SK-N-MC (cell line): Measurements from ENCODE around the gene PAPPA2.

ENCODE experiments used
- EZH2 ChIP-seq: fragments of 200-600 bp; sonication (generic); IDR thresholded peaks from one replicate; pipeline ENCODE4 v1.6.1; 2017; ENCODE audit warnings: antibody characterized with exemption
- FOXP2 ChIP-seq: optimal IDR thresholded peaks from 2 replicates; pipeline ENCODE3; 2011; ENCODE audit warnings: mild to moderate bottlenecking, moderate library complexity; ENCODE audit not compliant: insufficient read depth; ENCODE audit errors: extremely low read length, control extremely low read depth
- POLR2AphosphoS5 ChIP-seq: IDR thresholded peaks from 2 replicates; pipeline ENCODE4 v1.6.1; 2012; ENCODE audit warnings: mild to moderate bottlenecking, low read depth, low read length, borderline replicate concordance

DNA sequence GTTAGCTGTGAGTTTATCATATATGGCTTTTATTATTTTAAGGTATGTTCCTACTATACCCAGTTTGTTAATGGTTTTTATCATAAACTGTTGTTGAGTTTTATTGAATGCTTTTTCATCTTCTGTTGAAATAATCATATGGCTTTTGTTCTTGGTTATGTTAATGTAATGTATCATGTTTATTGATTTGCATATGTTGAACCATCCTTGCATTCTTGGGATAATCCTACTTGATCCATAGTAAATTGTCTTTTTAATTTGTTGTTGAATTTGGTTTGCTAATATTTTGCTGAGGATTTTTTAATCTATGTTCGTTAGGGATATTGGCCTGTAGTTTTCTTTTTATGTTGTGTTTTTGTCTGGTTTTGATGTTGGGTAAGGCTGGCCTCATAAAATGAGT, 185.6 kb downstream of the PAPPA2 start:
- TF ChIP-seq EZH2, result no peak
- TF ChIP-seq POLR2AphosphoS5, result no peak
- no peak for TF ChIP-seq FOXP2
